OCI-LY7 (cell line): Measurements from ENCODE around the gene DNAH7.

Experiments used
- CTCF ChIP-seq: fragments of 200-600 bp; sonication (generic); conservative IDR thresholded peaks from 2 replicates; pipeline ENCODE4 v1.5.1; 2014; ENCODE audit warnings: mild to moderate bottlenecking, antibody characterized with exemption, low read length, moderate library complexity, mixed read lengths
- EZH2phosphoT487 ChIP-seq: fragments of 200-600 bp; sonication (generic); IDR thresholded peaks from 2 replicates; pipeline ENCODE4 v1.6.1; 2018; ENCODE audit warnings: low read depth, borderline replicate concordance, mild to moderate bottlenecking, mixed run types, antibody characterized with exemption, low read length, moderate library complexity, mixed read lengths

GRCh38 chr2:196080526-196080925 is 11.9 kb upstream of the DNAH7 start:
- TF ChIP-seq CTCF = no peak
- TF ChIP-seq EZH2phosphoT487 = no peak
